OCI-LY7 (cell line): Measurements from ENCODE around the gene ITGB1. TPM values are rescaled to one million over a fixed set of nuclear protein-coding genes. Genes with fewer than 3 reads are reported as not detected.
A peak's percentile ranks its signal among the peaks of the same experiment; 100 is the strongest.

Source experiments
- BruUV-seq: library from RNA; stranded (reverse); fragments of 400-500 nt; replicated peaks from 2 replicates; lab custom pipeline; 2021; lab: Mats Ljungman, UMichigan
- CTCF ChIA-PET: fragments of 300-600 bp; sonication (Branson Sonifier 250); formaldehyde crosslinking; loops from one replicate; lab custom pipeline; 2022; ENCODE audit warnings: antibody characterized with exemption; ENCODE audit not compliant: unreplicated experiment; lab: Charles Lee
- POLR2A ChIA-PET: fragments of 300-600 bp; sonication (Branson Sonifier 250); formaldehyde crosslinking; loops from one replicate; lab custom pipeline; 2022; ENCODE audit warnings: antibody characterized with exemption; lab: Charles Lee
- DNase-seq: peaks from one replicate; pipeline ENCODE4 v3.0.0-alpha.2; 2015; ENCODE audit warnings: low spot score
- H2AFZ ChIP-seq: fragments of 200-600 bp; sonication (generic), shearing (Covaris generic); 2 replicates; pipeline ENCODE4 v1.6.1; 2014; ENCODE audit warnings: mild to moderate bottlenecking, antibody characterized with exemption, low read length, moderate library complexity
- H3K27ac ChIP-seq: fragments of 200-600 bp; sonication (generic); 2 replicates; pipeline ENCODE4 v1.5.1; 2014; ENCODE audit warnings: mixed run types, low read depth, mild to moderate bottlenecking, moderate library complexity, low read length, inconsistent platforms; ENCODE audit not compliant: poor library complexity, severe bottlenecking
- H3K36me3 ChIP-seq: fragments of 200-600 bp; sonication (generic); 2 replicates; pipeline ENCODE4 v1.6.1; 2014; ENCODE audit warnings: mild to moderate bottlenecking, antibody characterized with exemption, low read length, moderate library complexity, mixed read lengths; ENCODE audit not compliant: insufficient read depth
- H3K4me1 ChIP-seq: fragments of 200-600 bp; sonication (generic); 2 replicates; pipeline ENCODE4 v1.5.1; 2014; ENCODE audit warnings: mild to moderate bottlenecking, low read length; ENCODE audit not compliant: insufficient read depth, poor library complexity, severe bottlenecking
- H3K4me2 ChIP-seq: fragments of 200-600 bp; sonication (generic); 2 replicates; pipeline ENCODE4 v1.6.1; 2014; ENCODE audit warnings: mild to moderate bottlenecking, low read length
- H3K4me3 ChIP-seq: fragments of 200-600 bp; sonication (generic); 2 replicates; pipeline ENCODE4 v1.5.1; 2014; ENCODE audit warnings: mild to moderate bottlenecking, low read depth, low read length; ENCODE audit not compliant: poor library complexity, severe bottlenecking
- H3K79me2 ChIP-seq: fragments of 200-600 bp; sonication (generic); 2 replicates; pipeline ENCODE4 v1.6.1; 2016; ENCODE audit warnings: low read depth, mild to moderate bottlenecking, low read length, moderate library complexity, mixed read lengths; ENCODE audit not compliant: insufficient read depth
- H3K9me2 ChIP-seq: fragments of 200-600 bp; sonication (generic); 2 replicates; pipeline ENCODE4 v1.6.1; 2016; ENCODE audit warnings: mild to moderate bottlenecking, low read length, mixed read lengths; ENCODE audit not compliant: insufficient read depth
- H3K9me3 ChIP-seq: fragments of 200-600 bp; sonication (generic); 2 replicates; pipeline ENCODE4 v1.6.1; 2014; ENCODE audit warnings: mild to moderate bottlenecking, mixed run types, low read length, mixed read lengths
- H4K20me1 ChIP-seq: fragments of 200-600 bp; sonication (generic); 2 replicates; pipeline ENCODE4 v1.6.1; 2014; ENCODE audit warnings: mild to moderate bottlenecking, antibody characterized with exemption, low read length, moderate library complexity, mixed read lengths; ENCODE audit not compliant: insufficient read depth
- EZH2phosphoT487 ChIP-seq: fragments of 200-600 bp; sonication (generic); IDR thresholded peaks from 2 replicates; pipeline ENCODE4 v1.6.1; 2018; ENCODE audit warnings: low read depth, borderline replicate concordance, mild to moderate bottlenecking, mixed run types, antibody characterized with exemption, low read length, moderate library complexity, mixed read lengths
- intact Hi-C: fragments of 100-400 bp; cut with micrococcal nuclease; formaldehyde crosslinking; loops from one replicate; pipeline ENCODE4 v1.10.0; 2022; ENCODE audit not compliant: unreplicated experiment
- total RNA-seq, 2 experiments: library from RNA; depleted of rRNA in 1 of 2; stranded (reverse); fragments of >200 nt in 1 of 2; shearing (Covaris generic) in 1 of 2; gene quantifications; 2 replicates each; pipeline ENCODE4 v1.2.3, GENCODE V29; 2014 to 2022
- TF ChIP-seq, protein P1 (sequence below): fragments of 200-600 bp; sonication (generic); conservative IDR thresholded peaks from 2 replicates; pipeline ENCODE4 v1.5.1; 2014; ENCODE audit warnings: mild to moderate bottlenecking, antibody characterized with exemption, low read length, moderate library complexity, mixed read lengths

ITGB1 gene
- total RNA-seq, 2 experiments from 2014 or later = 165 to 167 TPM

DNA sequence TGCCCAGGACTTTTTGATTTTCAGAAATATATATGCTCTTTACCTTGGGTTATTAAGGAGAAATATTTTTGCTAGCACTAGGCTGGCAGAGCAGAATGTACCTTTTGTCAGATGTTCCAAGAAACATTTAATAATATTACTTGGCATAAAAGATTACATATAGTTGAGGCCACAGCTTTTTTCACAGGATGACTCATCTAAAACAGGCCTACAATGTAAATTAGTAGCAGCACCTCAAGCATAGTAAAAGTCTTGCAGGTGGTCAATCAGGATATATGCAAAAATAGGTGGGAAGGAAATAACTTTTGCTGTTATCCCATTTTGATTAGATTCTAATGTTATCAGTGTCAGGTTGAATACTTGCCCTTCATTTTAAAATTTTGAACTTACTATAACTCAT is 14.9 kb upstream of the ITGB1 start:
- Histone ChIP-seq H3K9me3 (peaks cover 9% of the 10 kb centered on the region; the same call in 1 of the 2 replicates), H2AFZ (peak overlapping the region; percentile 50; the same call in 1 of the 2 replicates), H3K27ac (peak overlapping the region; percentile 99), H4K20me1 (no peaks in the 10 kb centered on the region), H3K79me2 (peaks cover 3% of the 10 kb centered on the region; the same call in 1 of the 2 replicates), H3K9me2 (no peaks in the 10 kb centered on the region), H3K36me3 (peaks cover 6% of the 10 kb centered on the region; the same call in 1 of the 2 replicates), H3K4me2 (peak overlapping the region; percentile 88), H3K4me3 (peak overlapping the region; percentile 59), H3K4me1 (peaks cover 71% of the 10 kb centered on the region)
- TF ChIP-seq, protein P1, sequence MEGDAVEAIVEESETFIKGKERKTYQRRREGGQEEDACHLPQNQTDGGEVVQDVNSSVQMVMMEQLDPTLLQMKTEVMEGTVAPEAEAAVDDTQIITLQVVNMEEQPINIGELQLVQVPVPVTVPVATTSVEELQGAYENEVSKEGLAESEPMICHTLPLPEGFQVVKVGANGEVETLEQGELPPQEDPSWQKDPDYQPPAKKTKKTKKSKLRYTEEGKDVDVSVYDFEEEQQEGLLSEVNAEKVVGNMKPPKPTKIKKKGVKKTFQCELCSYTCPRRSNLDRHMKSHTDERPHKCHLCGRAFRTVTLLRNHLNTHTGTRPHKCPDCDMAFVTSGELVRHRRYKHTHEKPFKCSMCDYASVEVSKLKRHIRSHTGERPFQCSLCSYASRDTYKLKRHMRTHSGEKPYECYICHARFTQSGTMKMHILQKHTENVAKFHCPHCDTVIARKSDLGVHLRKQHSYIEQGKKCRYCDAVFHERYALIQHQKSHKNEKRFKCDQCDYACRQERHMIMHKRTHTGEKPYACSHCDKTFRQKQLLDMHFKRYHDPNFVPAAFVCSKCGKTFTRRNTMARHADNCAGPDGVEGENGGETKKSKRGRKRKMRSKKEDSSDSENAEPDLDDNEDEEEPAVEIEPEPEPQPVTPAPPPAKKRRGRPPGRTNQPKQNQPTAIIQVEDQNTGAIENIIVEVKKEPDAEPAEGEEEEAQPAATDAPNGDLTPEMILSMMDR = no peak
- TF ChIP-seq EZH2phosphoT487 = no peak
- POLR2A ChIA-PET = interaction anchor here (0.7 to 5.4 kb wide), 10 partner anchors 9 to 129 kb away, joined by 3 to 57 read pairs (median 5); partner anchors contain the start of gene ITGB1
- no TSS peak for BruUV-seq
- CTCF ChIA-PET = interaction anchor here (0.8 kb wide), 1 partner anchor 23 kb away, joined by 3 read pairs; no protein-coding TSS in a partner anchor
- intact Hi-C loops = loop anchor here (1.0 to 2.0 kb wide), 2 partner anchors 7 to 14 kb away; partner anchors contain the start of gene ITGB1
- DNase-seq = peak; percentile 69

DNA sequence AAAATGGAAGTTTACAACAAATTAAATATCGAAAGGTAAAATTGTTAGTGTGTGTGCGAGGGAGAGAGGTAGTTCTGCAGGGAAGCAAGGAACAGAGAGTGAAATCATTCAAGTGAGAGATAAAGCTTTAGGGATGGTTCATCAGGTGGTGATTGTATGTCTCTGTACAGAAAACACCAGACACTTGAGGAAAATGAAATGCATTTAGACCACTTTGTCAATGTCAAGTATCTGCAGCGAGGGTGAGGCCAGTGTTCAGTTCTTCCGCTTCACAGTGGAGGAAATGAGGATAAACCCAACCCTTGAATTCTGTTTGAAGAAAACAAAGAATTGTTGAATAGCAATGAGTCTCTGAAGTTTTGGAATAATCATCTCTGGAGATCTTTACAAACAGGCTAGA is 14.4 kb upstream of the ITGB1 start:
- peak overlapping the region; percentile 50; the same call in 1 of the 2 replicates for H2AFZ ChIP-seq
- no peaks in the 10 kb centered on the region for H3K9me2 ChIP-seq
- peak; percentile 81 for DNase-seq
- TF ChIP-seq, protein P1 = no peak
- TF ChIP-seq EZH2phosphoT487 = no peak
- peak overlapping the region; percentile 59 for H3K4me3 ChIP-seq
- CTCF ChIA-PET = interaction anchor here (0.8 kb wide), 1 partner anchor 13 kb away, joined by 3 read pairs; no protein-coding TSS in a partner anchor
- POLR2A ChIA-PET = interaction anchor here (0.7 to 5.4 kb wide), 13 partner anchors 9 to 139 kb away, joined by 3 to 57 read pairs (median 7); partner anchors contain the start of gene ITGB1
- H3K4me1 ChIP-seq = peaks cover 71% of the 10 kb centered on the region
- no TSS peak for BruUV-seq
- H3K36me3 ChIP-seq = peaks cover 11% of the 10 kb centered on the region; the same call in 1 of the 2 replicates
- peaks cover 3% of the 10 kb centered on the region; the same call in 1 of the 2 replicates for H3K79me2 ChIP-seq
- intact Hi-C loops = loop anchor here (1.0 to 2.0 kb wide), 2 partner anchors 8 to 14 kb away; partner anchors contain the start of gene ITGB1
- no peaks in the 10 kb centered on the region for H4K20me1 ChIP-seq
- H3K4me2 ChIP-seq = peak overlapping the region; percentile 88
- H3K9me3 ChIP-seq = peaks cover 13% of the 10 kb centered on the region; the same call in 1 of the 2 replicates
- H3K27ac ChIP-seq = peak overlapping the region; percentile 99
